C4-2B (cell line): ENCODE measurements around the gene OPN5.

ENCODE experiments used
- H3K27ac ChIP-seq: fragments of 450-650 bp; 2 replicates; pipeline ENCODE4 v1.5.1; 2017
- CTCF ChIP-seq: fragments of 450-650 bp; conservative IDR thresholded peaks from 2 replicates; pipeline ENCODE4 v1.5.1; 2017; ENCODE audit warnings: mild to moderate bottlenecking
- ZFX ChIP-seq: fragments of 450-650 bp; IDR thresholded peaks from 2 replicates; pipeline ENCODE4 v1.6.1; 2017

Gene OPN5, protein sequence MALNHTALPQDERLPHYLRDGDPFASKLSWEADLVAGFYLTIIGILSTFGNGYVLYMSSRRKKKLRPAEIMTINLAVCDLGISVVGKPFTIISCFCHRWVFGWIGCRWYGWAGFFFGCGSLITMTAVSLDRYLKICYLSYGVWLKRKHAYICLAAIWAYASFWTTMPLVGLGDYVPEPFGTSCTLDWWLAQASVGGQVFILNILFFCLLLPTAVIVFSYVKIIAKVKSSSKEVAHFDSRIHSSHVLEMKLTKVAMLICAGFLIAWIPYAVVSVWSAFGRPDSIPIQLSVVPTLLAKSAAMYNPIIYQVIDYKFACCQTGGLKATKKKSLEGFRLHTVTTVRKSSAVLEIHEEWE

GRCh38 chr6:47781732-47782131 is at the start of gene OPN5:
OPN5 (plus strand) TSS chr6:47782032; CDS start chr6:47782067, 35 bp downstream.
- TF ChIP-seq ZFX (no peak), CTCF (no peak)
- H3K27ac ChIP-seq, result no peak within 1 kb of the TSS

DNA sequence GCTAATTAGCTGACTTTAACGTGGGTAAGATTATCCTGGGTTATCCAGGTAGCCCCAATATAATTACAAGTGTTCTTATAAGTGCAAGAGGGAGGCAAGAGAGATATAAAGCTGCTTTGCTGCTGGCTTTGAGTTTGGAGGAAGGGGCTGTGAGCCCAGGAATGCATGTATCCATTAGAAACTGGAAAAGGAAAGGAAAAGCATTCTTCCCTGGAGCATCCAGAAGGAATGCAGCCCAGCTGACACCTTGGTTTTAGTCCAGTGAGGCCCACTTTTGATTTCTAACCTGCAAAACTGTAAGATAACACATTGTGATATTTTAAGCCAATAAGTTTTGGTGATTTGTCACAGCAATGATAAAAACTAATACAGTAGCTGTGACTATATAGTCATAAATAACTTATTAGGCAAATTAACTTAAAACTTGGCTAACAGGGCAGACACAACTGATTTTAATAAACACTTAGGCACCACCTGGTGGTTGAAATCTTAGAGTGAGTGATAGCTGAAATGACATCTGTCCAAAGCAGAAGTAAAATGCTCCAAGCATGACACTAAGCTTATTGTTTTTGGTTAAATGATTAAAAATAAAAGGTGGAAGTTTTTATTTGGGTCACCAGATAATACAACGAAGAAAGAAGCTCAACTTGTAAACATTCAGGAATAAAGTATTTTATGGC is 47.8 kb upstream of the OPN5 start:
- no peak overlapping the region for H3K27ac ChIP-seq
- TF ChIP-seq ZFX (no peak), CTCF (peak; percentile 61)

DNA sequence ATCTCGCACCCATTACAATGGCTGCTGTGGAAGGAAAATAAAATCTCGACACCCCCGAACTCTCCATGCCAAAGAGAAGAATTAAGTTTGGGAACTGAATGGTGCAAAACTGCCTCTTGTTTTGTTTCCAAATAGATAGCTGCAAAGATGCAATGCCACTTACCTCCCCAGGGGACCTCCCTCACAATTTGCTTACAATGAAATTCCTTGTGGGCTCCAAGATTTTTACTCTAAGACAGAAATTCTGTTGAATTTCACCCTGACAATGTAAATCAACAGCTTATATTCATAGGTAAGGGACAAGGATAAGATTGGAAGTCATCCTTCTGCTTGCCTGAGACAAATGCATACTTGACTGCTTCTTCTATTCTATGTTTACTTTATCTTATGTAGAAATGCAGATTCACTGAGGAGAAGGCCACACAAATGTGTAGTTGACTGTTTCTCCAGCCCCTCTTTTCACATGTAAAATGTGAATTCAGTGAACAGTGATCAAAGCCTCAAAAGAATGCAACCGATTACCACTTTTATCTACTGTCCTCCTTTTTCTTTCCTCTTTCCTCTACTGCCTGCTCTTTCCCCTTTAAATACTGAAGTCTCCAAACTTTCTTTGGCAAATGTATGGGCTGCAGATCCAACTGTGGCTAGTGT is 46.9 kb upstream of the OPN5 start:
- no peak for TF ChIP-seq CTCF
- no peak for TF ChIP-seq ZFX
- no peak overlapping the region for H3K27ac ChIP-seq

GRCh38 chr6:47736083-47736700 is 45.6 kb upstream of the OPN5 start:
- TF ChIP-seq ZFX (no peak), CTCF (no peak)
- H3K27ac ChIP-seq, result no peak overlapping the region

DNA sequence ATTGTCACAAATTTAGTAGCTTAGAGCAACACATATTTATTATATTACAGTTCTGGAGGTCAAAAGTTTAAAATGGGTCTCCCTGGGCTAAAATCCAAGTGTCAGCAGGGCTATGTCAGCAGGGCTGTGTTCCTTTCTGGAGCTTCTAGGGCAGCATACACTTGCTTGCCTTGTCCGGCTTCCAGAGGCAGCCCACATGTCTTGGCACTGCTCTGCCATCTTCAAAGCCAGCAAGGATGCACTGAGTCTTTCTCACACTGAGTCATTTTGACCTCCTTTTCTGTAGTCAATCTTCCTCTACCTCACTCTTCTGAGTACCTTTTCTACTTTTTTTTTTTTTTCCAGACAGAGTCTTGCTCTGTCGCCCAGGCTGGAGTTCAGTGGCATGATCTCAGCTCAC is 44.4 kb upstream of the OPN5 start:
- TF ChIP-seq CTCF, result no peak
- no peak for TF ChIP-seq ZFX
- no peak overlapping the region for H3K27ac ChIP-seq

GRCh38 chr6:47740714-47741113 is 41.1 kb upstream of the OPN5 start:
- H3K27ac ChIP-seq, result no peak overlapping the region
- no peak for TF ChIP-seq CTCF
- no peak for TF ChIP-seq ZFX
